H9 (cell line): Measurements from ENCODE around the gene ARFGEF3. TPM values are rescaled to one million over a fixed set of nuclear protein-coding genes. Genes with fewer than 3 reads are reported as not detected.

Source experiments
- DNase-seq: peaks from one replicate; pipeline ENCODE4 v3.0.0-alpha.2; 2017
- H2AFZ ChIP-seq: one replicate; pipeline ENCODE4 v1.6.1; 2013; ENCODE audit warnings: mild to moderate bottlenecking, low read length, control low read depth, moderate library complexity
- H2AK5ac ChIP-seq: 2 replicates; pipeline ENCODE4 v1.6.1; 2013; ENCODE audit warnings: low read length, control low read depth, mixed read lengths; ENCODE audit not compliant: insufficient read length
- H2BK120ac ChIP-seq: one replicate; pipeline ENCODE4 v1.6.1; 2013; ENCODE audit warnings: low read depth, mild to moderate bottlenecking, low read length, control low read depth, inconsistent platforms; ENCODE audit not compliant: poor library complexity, severe bottlenecking
- H2BK12ac ChIP-seq: 2 replicates; pipeline ENCODE4 v1.6.1; 2013; ENCODE audit warnings: low read length, control low read depth, mixed read lengths, low read depth; ENCODE audit not compliant: insufficient read length
- H2BK15ac ChIP-seq: 2 replicates; pipeline ENCODE4 v1.6.1; 2013; ENCODE audit warnings: low read depth, low read length, control low read depth
- H2BK20ac ChIP-seq: one replicate; pipeline ENCODE4 v1.6.1; 2013; ENCODE audit warnings: low read depth, mild to moderate bottlenecking, low read length, control low read depth, inconsistent platforms; ENCODE audit not compliant: poor library complexity, severe bottlenecking
- H2BK5ac ChIP-seq: 2 replicates; pipeline ENCODE4 v1.6.1; 2013; ENCODE audit warnings: low read length, control low read depth, mixed read lengths; ENCODE audit not compliant: insufficient read length
- H3K14ac ChIP-seq: 2 replicates; pipeline ENCODE4 v1.6.1; 2013; ENCODE audit warnings: low read length, control low read depth; ENCODE audit not compliant: insufficient read depth
- H3K18ac ChIP-seq: 2 replicates; pipeline ENCODE4 v1.6.1; 2013; ENCODE audit warnings: low read depth, mild to moderate bottlenecking, mixed read lengths, low read length, control low read depth; ENCODE audit not compliant: insufficient read length
- H3K23ac ChIP-seq: 2 replicates; pipeline ENCODE4 v1.6.1; 2013; ENCODE audit warnings: low read length, control low read depth, mixed read lengths, low read depth; ENCODE audit not compliant: insufficient read length
- H3K23me2 ChIP-seq: 2 replicates; pipeline ENCODE4 v1.6.1; 2013; ENCODE audit warnings: low read depth, mild to moderate bottlenecking, mixed read lengths, low read length, control low read depth; ENCODE audit not compliant: insufficient read length, poor library complexity, severe bottlenecking
- H3K27ac ChIP-seq: 2 replicates; pipeline ENCODE4 v1.5.1; 2013; ENCODE audit warnings: low read length, control low read depth, mixed read lengths, low read depth; ENCODE audit not compliant: insufficient read length
- H3K27me3 ChIP-seq: 2 replicates; pipeline ENCODE4 v1.6.1; 2013; ENCODE audit warnings: low read length, control low read depth, inconsistent platforms; ENCODE audit not compliant: insufficient read depth
- H3K4ac ChIP-seq: 2 replicates; pipeline ENCODE4 v1.6.1; 2013; ENCODE audit warnings: low read depth, mild to moderate bottlenecking, control low read depth, inconsistent platforms, low read length, moderate library complexity
- H3K4me1 ChIP-seq: 2 replicates; pipeline ENCODE4 v1.6.1; 2013; ENCODE audit warnings: low read length, control low read depth, inconsistent platforms; ENCODE audit not compliant: insufficient read depth
- H3K4me2 ChIP-seq: 2 replicates; pipeline ENCODE4 v1.6.1; 2013; ENCODE audit warnings: low read length, control low read depth, mixed read lengths; ENCODE audit not compliant: insufficient read length, insufficient read depth
- H3K56ac ChIP-seq: 2 replicates; pipeline ENCODE4 v1.6.1; 2013; ENCODE audit warnings: low read depth, mild to moderate bottlenecking, mixed read lengths, low read length, control low read depth; ENCODE audit not compliant: insufficient read length
- H3K79me1 ChIP-seq: 2 replicates; pipeline ENCODE4 v1.6.1; 2013; ENCODE audit warnings: low read depth, mild to moderate bottlenecking, moderate library complexity, low read length, control low read depth, inconsistent platforms; ENCODE audit not compliant: insufficient read depth, poor library complexity, severe bottlenecking
- H3K79me2 ChIP-seq: 2 replicates; pipeline ENCODE4 v1.6.1; 2013; ENCODE audit warnings: low read length, control low read depth, inconsistent platforms; ENCODE audit not compliant: insufficient read depth
- H3K9ac ChIP-seq: 2 replicates; pipeline ENCODE4 v1.6.1; 2013; ENCODE audit warnings: low read length, control low read depth, mixed read lengths; ENCODE audit not compliant: insufficient read length; ENCODE audit errors: extremely low read depth
- H3K9me3 ChIP-seq: one replicate; pipeline ENCODE4 v1.6.1; 2013; ENCODE audit warnings: low read depth, low read length, inconsistent platforms; ENCODE audit not compliant: control insufficient read depth
- H3T11ph ChIP-seq: one replicate; pipeline ENCODE4 v1.6.1; 2013; ENCODE audit warnings: mild to moderate bottlenecking, low read length, control low read depth, inconsistent platforms
- H4K20me1 ChIP-seq: one replicate; pipeline ENCODE4 v1.6.1; 2013; ENCODE audit not compliant: control insufficient read depth, insufficient read length, insufficient read depth
- H4K5ac ChIP-seq: 2 replicates; pipeline ENCODE4 v1.6.1; 2013; ENCODE audit warnings: low read depth, mild to moderate bottlenecking, mixed read lengths, low read length, control low read depth; ENCODE audit not compliant: insufficient read length
- H4K8ac ChIP-seq: replicated peaks from 2 replicates; pipeline ENCODE4 v1.6.1; 2013; ENCODE audit warnings: low read length, control low read depth, mixed read lengths, low read depth; ENCODE audit not compliant: insufficient read length
- H4K91ac ChIP-seq: 2 replicates; pipeline ENCODE4 v1.6.1; 2013; ENCODE audit warnings: low read depth, mild to moderate bottlenecking, moderate library complexity, mixed read lengths, low read length, control low read depth; ENCODE audit not compliant: insufficient read length
- H3K27ac Mint-ChIP-seq, 3 experiments: 2 replicates in 2 of 3; 3 replicates in 1 of 3; pipeline ENCODE4 v1.8.0; 2020 to 2021; ENCODE audit warnings: mixed read lengths in 3 of 3, mild to moderate bottlenecking in 1 of 3, moderate library complexity in 1 of 3
- H3K27me3 Mint-ChIP-seq: 2 replicates; pipeline ENCODE4 v1.8.0; 2021; ENCODE audit warnings: low read depth, mild to moderate bottlenecking, moderate library complexity, mixed read lengths
- H3K36me3 Mint-ChIP-seq, 3 experiments: 2 replicates in 2 of 3; 3 replicates in 1 of 3; pipeline ENCODE4 v1.8.0; 2020 to 2021; ENCODE audit warnings: low read depth in 3 of 3, mixed read lengths in 3 of 3; ENCODE audit not compliant: insufficient read depth in 1 of 3
- H3K4me1 Mint-ChIP-seq, 2 experiments: 2 replicates each; pipeline ENCODE4 v1.8.0; 2020; ENCODE audit warnings: mixed read lengths in 2 of 2
- H3K4me3 Mint-ChIP-seq, 2 experiments: 2 replicates in 1 of 2; 3 replicates in 1 of 2; pipeline ENCODE4 v1.8.0; 2020 to 2021; ENCODE audit warnings: mild to moderate bottlenecking in 2 of 2, mixed read lengths in 2 of 2, moderate library complexity in 1 of 2
- H3K9me3 Mint-ChIP-seq, 2 experiments: 2 replicates in 1 of 2; 3 replicates in 1 of 2; pipeline ENCODE4 v1.8.0; 2020; ENCODE audit warnings: mild to moderate bottlenecking in 2 of 2, mixed read lengths in 2 of 2, moderate library complexity in 1 of 2
- WGBS: extraction: QIAGEN DNeasy Blood & Tissue Kit; methylation state at CpG from one replicate; pipeline ENCODE4 v1.1.7; 2013; ENCODE audit warnings: missing lambda C conversion rate, low lambda C conversion rate, mixed read lengths; ENCODE audit not compliant: insufficient read length; ENCODE audit errors: extremely low coverage; 5-methylcytosine and 5-hydroxymethylcytosine counted together
- total RNA-seq: library from RNA; stranded (reverse); gene quantifications from 2 replicates; pipeline ENCODE4 v1.2.1, GENCODE V29; 2021
- TF ChIP-seq, protein P1 (sequence below): fragments of 200-600 bp; sonication (generic); conservative IDR thresholded peaks from 3 replicates; pipeline ENCODE4 v1.8.0; 2021; ENCODE audit warnings: antibody characterized with exemption, mild to moderate bottlenecking

The ARFGEF3 gene
- total RNA-seq, 1 experiment from 2014 or later: 13.7 TPM

DNA sequence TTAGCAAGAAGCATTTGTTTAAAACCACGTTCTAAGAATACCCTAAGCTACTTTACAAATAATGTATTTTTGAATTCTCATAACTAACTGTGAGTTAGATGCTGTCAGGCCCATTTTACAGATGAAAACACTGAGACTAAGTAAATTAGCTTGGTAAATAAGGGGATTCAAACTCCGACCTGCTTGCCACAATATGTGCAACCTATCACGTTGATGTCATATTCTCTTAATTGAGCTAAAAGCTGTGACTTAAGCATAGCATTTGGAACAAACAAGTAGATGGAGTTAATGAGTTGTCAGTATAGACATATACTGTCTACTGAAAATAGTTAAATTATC lies 45.1 kb upstream of the ARFGEF3 start:
- Histone ChIP-seq H4K91ac (no peak overlapping the region), H4K5ac (no peak overlapping the region), H3K18ac (no peak overlapping the region), H3K14ac (no peak overlapping the region), H3T11ph (no peak overlapping the region), H2BK12ac (no peak overlapping the region), H4K8ac (no peak overlapping the region), H3K4me2 (no peak overlapping the region), H3K4me1 (0 out of 2 replicates have a peak, but pooled peaks cover 2% of the 10 kb centered on the region), H3K23ac (no peak overlapping the region), H3K79me2 (no peaks in the 10 kb centered on the region), H2AFZ (no peak overlapping the region), H3K23me2 (no peaks in the 10 kb centered on the region), H3K56ac (no peak overlapping the region), H2BK20ac (no peak overlapping the region), H4K20me1 (no peaks in the 10 kb centered on the region), H3K9me3 (no peaks in the 10 kb centered on the region), H2BK120ac (no peak overlapping the region), H2AK5ac (no peak overlapping the region), H2BK15ac (no peak overlapping the region), H3K9ac (no peak overlapping the region), H3K79me1 (no peaks in the 10 kb centered on the region), H3K27me3 (no peaks in the 10 kb centered on the region), H3K4ac (no peak overlapping the region), H2BK5ac (no peak overlapping the region), H3K27ac (no peak overlapping the region)
- DNase-seq: no peak
- TF ChIP-seq, protein P1, sequence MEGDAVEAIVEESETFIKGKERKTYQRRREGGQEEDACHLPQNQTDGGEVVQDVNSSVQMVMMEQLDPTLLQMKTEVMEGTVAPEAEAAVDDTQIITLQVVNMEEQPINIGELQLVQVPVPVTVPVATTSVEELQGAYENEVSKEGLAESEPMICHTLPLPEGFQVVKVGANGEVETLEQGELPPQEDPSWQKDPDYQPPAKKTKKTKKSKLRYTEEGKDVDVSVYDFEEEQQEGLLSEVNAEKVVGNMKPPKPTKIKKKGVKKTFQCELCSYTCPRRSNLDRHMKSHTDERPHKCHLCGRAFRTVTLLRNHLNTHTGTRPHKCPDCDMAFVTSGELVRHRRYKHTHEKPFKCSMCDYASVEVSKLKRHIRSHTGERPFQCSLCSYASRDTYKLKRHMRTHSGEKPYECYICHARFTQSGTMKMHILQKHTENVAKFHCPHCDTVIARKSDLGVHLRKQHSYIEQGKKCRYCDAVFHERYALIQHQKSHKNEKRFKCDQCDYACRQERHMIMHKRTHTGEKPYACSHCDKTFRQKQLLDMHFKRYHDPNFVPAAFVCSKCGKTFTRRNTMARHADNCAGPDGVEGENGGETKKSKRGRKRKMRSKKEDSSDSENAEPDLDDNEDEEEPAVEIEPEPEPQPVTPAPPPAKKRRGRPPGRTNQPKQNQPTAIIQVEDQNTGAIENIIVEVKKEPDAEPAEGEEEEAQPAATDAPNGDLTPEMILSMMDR: no peak
- Mint-ChIP-seq H3K9me3 (peaks cover 8 to 9% of the 10 kb centered on the region in 2 experiments; a peak in 4 of 5 replicates), H3K27ac (no peak overlapping the region), H3K36me3 (peaks cover 0 to 10% (median 6%) of the 10 kb centered on the region in 3 experiments; a peak in 4 of 7 replicates), H3K4me3 (no peak overlapping the region), H3K4me1 (peaks cover 9 to 10% of the 10 kb centered on the region in 2 experiments), H3K27me3 (no peaks in the 10 kb centered on the region)
- no CpG with 5 or more reads among the region's 3 CpGs for WGBS
